Fibroblast of skin of abdomen (primary cell): ENCODE results near the gene LLGL2.
A peak's percentile ranks its signal among the peaks of the same experiment; 100 is the strongest.

Experiments used
- DNase-seq: peaks from one replicate; pipeline ENCODE4 v3.0.0-alpha.2; 2013

LLGL2 gene

DNA sequence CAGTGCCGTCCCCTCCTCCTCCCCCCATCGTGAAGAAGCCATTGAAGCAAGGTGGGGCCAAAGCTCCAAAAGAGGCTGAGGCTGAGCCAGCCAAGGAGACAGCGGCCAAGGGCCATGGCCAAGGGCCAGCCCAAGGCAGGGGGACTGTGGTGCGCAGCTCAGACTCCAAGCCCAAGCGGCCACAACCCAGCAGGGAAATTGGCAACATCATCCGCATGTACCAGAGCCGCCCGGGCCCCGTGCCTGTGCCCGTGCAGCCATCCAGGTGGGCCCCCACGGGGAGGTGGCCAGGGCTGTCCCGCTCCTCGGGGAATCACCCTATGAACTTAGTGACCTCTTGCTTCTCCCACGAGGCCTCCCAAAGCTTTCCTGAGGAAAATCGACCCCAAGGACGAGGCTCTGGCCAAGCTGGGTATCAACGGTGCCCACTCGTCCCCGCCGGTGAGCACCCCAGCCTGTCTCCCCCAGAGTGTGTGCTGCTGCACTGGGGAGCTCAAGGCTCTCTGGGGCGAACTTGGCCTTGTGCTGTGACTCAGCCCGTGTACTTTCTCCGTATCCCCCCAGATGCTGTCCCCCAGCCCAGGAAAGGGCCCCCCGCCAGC is 91.1 kb downstream of the LLGL2 start:
- DNase-seq: no peak

DNA sequence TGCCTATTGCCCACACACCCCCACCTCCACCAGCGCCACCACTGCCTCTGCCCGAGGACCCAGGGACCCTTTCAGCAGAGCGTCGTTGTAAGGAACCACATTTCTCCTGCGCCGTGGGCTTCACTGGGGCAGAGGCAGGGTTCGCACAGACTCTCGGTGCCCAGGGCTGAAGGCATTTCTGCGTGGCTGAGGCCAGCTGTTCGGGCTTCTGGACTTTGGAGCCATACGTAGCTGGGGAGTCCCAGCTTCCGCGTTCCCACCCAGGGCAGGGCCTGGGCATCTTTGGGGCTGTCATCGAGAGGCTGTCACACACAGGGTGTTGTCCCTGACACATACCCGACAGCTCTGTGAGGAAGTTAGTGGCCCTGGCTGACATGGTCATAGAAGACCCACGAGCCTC is 91.7 kb downstream of the LLGL2 start:
- no peak for DNase-seq

DNA sequence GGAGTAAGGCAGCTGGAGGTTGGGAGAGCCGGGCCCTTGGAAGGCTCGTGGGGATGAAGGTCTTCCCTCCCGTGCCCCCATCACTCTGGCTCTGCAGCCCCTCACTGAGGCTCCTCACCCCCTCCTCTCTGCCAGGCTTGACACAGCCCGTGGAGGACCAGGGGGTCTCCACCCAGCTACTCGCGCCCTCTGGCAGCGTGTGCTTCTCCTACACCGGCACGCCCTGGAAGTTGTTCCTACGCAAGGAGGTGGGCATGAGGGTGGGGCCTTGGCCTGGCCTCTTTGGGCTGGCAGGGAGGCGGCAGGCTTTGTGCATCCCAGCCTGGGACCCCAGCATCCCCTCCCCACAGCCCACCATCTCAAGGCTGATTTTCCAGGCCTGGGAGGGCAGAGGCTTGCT is 92.2 kb downstream of the LLGL2 start:
- no peak for DNase-seq

DNA sequence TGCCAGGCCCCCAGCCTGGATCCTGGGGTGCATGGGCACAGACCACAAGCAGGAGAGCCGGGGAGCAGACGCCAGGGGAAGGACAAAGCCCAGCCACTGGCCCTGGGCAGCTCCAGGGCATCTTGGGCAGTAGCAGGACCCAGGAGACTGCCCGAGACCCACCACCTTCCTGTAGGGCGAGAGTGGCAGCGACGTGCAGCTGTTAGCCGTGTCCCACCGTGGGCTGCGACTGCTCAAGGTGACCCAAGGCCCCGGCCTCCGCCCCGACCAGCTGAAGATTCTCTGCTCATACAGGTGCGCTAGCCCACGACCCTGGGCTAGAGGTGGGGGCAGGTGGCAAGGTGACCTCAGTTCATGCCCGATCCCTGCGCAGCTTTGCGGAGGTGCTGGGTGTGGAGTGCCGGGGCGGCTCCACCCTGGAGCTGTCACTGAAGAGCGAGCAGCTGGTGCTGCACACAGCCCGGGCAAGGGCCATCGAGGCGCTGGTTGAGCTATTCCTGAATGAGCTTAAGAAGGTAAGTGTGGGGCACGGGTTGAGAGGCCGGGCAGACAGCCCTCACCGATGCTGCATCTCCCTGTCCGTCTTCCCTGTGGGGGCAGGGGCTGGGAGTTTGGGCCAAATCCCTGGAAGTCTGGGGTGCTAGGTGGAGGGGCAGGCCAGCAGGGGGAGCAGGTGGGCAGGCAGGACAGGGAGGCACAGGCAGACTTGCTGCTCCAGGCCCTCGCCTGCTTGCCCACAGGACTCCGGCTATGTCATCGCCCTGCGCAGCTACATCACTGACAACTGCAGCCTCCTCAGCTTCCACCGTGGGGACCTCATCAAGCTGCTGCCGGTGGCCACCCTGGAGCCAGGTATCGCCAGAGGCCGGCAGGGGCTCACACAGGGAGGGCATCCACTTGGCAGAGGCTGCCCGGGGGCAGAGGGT is 94.3 kb downstream of the LLGL2 start:
- peak; percentile 36 for DNase-seq

DNA sequence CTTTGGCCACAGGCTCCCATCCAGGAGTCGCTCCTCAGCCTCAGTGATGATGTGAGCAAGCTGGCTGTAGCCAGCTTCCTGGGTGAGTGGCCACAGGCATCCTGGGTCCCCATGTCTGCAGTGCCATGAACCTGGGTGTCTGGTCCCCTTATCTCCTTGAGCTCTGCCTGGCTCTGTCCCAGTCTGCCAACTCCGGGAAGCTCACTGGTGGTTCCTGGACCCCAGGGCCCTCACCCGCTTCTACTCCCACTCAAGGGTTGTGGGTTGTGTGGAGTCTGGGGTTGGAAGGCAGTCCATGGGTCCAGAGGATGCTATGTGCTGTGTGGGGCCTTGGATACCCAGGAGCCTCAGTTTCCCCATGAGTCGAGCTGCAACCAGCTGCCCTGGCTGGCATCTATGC is 96.0 kb downstream of the LLGL2 start:
- no peak for DNase-seq

DNA sequence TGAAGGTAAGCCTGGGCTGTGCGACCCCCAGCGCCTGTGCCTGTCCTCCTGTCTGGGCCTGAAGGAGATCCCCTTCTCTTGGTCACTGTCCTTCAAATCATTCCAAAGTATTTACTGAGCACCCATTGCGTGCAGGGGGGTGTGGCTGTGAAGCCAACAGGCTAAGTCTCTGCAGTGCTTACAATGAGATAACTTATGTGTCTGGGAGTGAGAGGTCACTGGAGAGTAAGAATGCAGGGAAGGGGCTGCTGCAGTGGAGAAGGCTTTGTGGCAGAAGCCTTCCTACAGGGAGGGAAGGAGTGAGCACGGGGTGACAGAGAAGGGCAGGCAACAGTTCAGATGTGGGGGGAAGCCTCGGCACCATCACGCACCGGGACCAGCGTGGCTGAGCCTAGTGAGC is 96.6 kb downstream of the LLGL2 start:
- DNase-seq: no peak

DNA sequence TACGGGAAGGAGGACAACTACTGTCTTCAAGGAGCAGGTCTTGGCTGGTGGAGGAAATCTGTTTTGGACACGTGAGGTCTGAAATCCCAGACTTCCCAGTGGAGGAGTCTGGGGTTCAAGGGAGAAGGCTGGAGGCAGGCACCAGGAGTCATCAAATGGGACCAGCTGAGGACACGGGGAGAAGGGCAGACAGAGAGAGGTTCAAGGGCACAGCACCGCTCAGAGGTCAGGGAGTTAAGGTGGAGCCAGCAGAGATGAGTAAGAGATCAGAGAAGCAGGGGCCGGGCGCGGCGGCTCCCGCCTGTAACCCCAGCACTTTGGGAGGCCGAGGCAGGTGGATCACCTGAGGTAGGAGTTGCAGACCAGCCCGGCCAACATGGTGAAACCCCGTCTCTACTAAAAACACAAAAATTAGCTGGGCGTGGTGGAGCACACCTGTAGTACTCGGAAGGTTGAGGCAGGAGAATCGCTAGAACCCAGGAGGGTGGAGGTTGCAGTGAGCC is 97.3 kb downstream of the LLGL2 start:
- no peak for DNase-seq

DNA sequence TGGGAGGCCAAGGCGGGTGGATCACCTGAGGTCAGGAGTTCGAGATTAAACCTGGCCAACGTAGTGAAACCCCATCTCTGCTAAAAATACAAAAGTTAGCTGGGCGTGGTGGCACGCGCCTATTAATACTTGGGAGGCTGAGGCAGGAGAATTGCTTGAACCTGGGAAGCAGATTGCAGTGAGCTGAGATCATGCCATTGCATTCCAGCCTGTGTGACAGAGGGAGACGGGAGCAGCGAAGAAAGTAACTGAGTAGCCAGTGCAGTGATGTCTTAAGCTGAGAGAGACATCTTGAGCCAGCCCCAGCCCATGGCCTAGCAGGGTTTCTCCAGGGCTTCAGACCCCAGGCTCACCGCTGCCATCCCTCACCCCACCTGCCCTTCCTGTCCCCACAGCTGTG is 97.9 kb downstream of the LLGL2 start:
- no peak for DNase-seq

DNA sequence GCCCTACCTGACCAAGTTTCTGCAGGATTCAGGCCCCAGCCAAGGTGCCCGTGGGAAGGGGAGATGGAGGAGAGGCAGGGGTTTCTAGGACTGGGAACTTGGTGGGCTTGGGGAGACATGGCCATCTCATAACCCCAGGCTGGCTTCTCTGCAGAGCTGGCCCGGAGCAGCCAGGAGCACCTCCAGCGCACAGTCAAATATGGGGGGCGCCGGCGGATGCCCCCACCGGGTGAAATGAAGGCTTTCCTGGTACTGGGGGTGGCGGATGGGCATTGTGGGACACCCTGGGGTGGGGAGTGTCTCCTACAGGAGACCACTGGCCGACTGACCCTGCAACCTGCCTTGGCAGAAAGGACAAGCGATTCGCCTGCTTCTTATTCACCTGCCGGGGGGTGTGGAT is 98.5 kb downstream of the LLGL2 start:
- DNase-seq: no peak
